GM13976 (cell line): ENCODE data around the gene HOXB4.

Experiments
- DNase-seq: peaks from one replicate; pipeline ENCODE4 v3.0.0; 2012; ENCODE audit warnings: low spot score
- in situ Hi-C: fragments of 300-500 bp; cut with MboI; formaldehyde crosslinking; loops from one replicate; pipeline ENCODE4 v1.12.0; 2022; ENCODE audit warnings: low sequenced_read_pairs, mixed read lengths, inconsistent platforms; ENCODE audit not compliant: unreplicated experiment
- TF ChIP-seq, protein P1 (sequence below): IDR thresholded peaks from 2 replicates; pipeline ENCODE4 v1.5.1; 2012; ENCODE audit warnings: borderline replicate concordance, mild to moderate bottlenecking; ENCODE audit not compliant: insufficient read depth; ENCODE audit errors: extremely low read depth, missing control alignments, control extremely low read depth

The HOXB4 gene

DNA sequence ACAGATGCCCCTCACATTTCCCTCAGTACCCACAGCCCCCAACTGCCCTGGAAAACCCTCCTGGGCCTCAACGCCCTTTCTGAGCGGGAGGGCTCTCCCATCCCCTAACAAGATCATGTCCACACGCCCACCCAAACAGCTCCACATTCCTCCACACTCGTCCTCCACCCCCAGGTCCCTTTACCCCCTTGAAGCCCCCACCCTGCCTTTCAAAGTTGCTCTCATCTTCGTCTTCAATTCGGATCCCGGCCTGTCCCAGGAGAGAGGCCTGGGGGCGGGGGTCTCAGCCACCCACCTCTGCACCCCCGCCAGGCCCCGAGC is 14.3 kb downstream of the HOXB4 start:
- TF ChIP-seq, protein P1, sequence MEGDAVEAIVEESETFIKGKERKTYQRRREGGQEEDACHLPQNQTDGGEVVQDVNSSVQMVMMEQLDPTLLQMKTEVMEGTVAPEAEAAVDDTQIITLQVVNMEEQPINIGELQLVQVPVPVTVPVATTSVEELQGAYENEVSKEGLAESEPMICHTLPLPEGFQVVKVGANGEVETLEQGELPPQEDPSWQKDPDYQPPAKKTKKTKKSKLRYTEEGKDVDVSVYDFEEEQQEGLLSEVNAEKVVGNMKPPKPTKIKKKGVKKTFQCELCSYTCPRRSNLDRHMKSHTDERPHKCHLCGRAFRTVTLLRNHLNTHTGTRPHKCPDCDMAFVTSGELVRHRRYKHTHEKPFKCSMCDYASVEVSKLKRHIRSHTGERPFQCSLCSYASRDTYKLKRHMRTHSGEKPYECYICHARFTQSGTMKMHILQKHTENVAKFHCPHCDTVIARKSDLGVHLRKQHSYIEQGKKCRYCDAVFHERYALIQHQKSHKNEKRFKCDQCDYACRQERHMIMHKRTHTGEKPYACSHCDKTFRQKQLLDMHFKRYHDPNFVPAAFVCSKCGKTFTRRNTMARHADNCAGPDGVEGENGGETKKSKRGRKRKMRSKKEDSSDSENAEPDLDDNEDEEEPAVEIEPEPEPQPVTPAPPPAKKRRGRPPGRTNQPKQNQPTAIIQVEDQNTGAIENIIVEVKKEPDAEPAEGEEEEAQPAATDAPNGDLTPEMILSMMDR = no peak
- DNase-seq = no peak
- in situ Hi-C loops = no loop called here

GRCh38 chr17:48563385-48563838 is 14.7 kb downstream of the HOXB4 start:
- no peak for DNase-seq
- TF ChIP-seq, protein P1 = no peak
- in situ Hi-C loops = no loop called here

DNA sequence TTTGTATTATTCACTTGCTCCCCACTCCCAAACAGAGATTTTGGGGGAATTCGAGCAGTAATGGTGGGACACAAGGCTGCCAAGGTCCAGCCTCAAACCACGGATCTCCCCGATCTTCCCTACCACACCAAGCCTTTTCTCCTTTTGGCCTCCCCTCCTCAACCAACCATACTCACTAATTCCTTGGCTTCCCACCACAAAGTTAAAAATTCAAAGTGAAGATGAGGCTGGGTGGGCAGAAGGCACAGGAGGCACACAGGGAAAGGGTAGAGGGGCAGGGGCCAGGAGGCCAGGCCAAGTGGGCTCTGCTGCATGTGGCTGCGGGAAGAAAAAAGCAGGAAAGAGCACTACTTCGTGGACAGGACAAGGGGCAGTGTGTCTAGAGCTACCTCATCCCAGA is 15.2 kb downstream of the HOXB4 start:
- in situ Hi-C loops = no loop called here
- DNase-seq = no peak
- TF ChIP-seq, protein P1 = no peak

- DNase-seq = no peak
- TF ChIP-seq, protein P1 = no peak
- in situ Hi-C loops = no loop called here
These were observed 16.0 kb downstream of the HOXB4 start for GRCh38 chr17:48561884-48562810.

DNA sequence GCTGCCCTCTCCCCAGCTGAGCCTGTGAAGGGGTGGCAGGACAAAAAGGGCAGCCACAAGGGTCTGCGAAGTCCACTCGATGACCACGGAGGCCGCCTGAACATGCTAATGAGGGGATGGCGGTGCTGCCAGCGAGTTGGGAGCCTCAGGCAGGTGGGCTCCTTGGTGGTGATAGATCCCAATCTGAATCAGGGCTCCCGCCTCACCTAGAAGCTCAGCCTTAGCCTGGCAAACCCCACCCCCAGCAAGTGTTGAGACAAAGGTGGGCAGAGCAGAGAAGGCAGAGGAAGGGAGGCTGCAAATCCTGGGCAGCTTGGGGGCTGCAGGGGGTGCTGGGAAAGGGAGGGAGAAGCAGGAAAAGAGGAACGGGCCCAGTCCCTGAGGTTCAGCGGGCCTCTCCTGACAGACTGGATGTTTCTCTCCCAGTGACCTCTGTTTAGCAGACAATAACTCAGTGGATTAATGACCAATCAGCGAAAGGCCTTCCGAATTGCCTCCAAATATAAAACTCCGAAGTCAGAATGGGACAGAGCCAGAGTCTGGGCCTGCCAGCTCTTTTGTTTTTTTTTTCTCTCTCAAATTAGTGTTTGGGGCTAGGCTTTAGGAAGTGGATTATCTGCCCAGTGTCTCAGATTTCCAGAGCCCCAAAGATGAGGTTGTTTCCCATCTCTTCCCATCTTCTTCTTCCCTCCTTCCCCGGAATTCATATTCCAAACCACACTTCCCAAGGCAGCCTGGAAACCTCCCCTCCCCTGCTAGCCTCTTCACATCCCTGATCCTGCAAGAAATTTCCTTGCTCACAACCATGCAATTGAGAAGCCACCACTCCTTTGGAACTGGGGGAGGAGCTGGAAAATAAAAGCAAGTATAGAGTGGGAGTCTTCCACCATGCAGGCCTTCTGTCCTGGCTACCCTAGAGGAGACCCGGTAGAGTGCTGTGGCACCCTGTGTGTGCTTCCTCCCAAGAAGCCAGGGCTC is 18.0 kb downstream of the HOXB4 start:
- no peak for DNase-seq
- in situ Hi-C loops = no loop called here
- TF ChIP-seq, protein P1 = no peak

DNA sequence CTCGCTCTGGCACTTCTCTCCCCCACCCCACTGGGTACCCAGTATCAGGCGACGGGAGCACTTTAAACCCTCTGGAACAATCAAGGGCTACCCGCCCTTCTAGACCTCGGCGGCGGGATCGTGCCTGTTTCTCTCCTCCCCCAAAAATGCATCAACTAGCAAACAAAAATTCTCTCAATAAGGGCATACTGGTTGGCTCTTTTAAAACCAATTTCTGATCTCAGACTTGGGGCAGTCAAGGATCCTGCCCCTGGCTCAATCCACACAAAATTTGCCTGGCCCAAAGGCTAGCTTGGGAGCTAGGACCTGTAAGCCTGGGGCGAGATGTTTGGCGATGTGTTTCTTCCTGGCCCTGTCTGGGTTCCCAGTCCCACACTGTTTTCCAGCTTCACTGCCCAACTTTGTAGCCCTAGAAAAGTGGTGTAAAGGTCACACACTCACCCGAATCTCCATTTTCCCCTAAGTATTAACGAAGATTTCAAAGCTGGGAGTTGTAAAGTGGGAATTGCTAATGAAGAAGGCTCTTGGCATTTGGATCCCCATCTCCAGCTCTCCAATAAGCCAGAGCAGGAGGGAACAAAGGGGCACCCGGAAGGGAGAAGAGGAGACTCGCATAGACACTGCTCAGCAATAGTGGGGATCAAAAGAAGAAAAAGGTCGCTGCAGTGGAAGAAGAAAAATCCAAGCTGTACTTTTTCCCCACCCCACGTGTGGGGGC is 18.9 kb downstream of the HOXB4 start:
- in situ Hi-C loops = no loop called here
- DNase-seq = no peak
- TF ChIP-seq, protein P1 = no peak
